ACC112 (cell line): ENCODE results near the gene DGKI.

Experiments used
- H2AFZ ChIP-seq: fragments of 200-600 bp; sonication (generic); one replicate; pipeline ENCODE4 v1.6.0; 2017; ENCODE audit warnings: antibody characterized with exemption, low read length; ENCODE audit not compliant: unreplicated experiment
- H3K27ac ChIP-seq: fragments of 200-600 bp; sonication (generic); 2 replicates; pipeline ENCODE4 v1.5.1; 2014; ENCODE audit warnings: low read depth, mild to moderate bottlenecking, antibody characterized with exemption, low read length, moderate library complexity
- H3K27me3 ChIP-seq: fragments of 200-600 bp; sonication (generic); 2 replicates; pipeline ENCODE4 v1.6.1; 2014; ENCODE audit warnings: mild to moderate bottlenecking, antibody characterized with exemption, low read length, moderate library complexity, mixed read lengths; ENCODE audit not compliant: insufficient read depth
- H3K36me3 ChIP-seq: fragments of 200-600 bp; sonication (generic); 2 replicates; pipeline ENCODE4 v1.6.1; 2016; ENCODE audit warnings: mild to moderate bottlenecking, antibody characterized with exemption, low read length, moderate library complexity, mixed read lengths; ENCODE audit not compliant: insufficient read depth
- H3K4me1 ChIP-seq: fragments of 200-600 bp; sonication (generic); one replicate; pipeline ENCODE4 v1.6.1; 2016; ENCODE audit warnings: low read length, mixed read lengths; ENCODE audit not compliant: insufficient read depth, unreplicated experiment, control insufficient read depth
- H3K4me3 ChIP-seq: fragments of 200-600 bp; sonication (generic); 2 replicates; pipeline ENCODE4 v1.5.1; 2014; ENCODE audit warnings: mild to moderate bottlenecking, low read depth, low read length
- H3K79me2 ChIP-seq: fragments of 200-600 bp; sonication (generic); one replicate; pipeline ENCODE4 v1.6.0; 2016; ENCODE audit warnings: low read length; ENCODE audit not compliant: control insufficient read depth, unreplicated experiment, insufficient read depth

Gene DGKI

GRCh38 chr7:137789215-137789882 is 57.4 kb downstream of the DGKI start:
- no peak overlapping the region for H2AFZ ChIP-seq
- H3K27ac ChIP-seq, result no peak overlapping the region
- H3K36me3 ChIP-seq, result peaks cover 3% of the 10 kb centered on the region; the same call in 1 of the 2 replicates
- no peaks in the 10 kb centered on the region for H3K79me2 ChIP-seq
- no peaks in the 10 kb centered on the region for H3K4me1 ChIP-seq
- H3K4me3 ChIP-seq, result no peak overlapping the region
- H3K27me3 ChIP-seq, result no peaks in the 10 kb centered on the region

- Histone ChIP-seq H2AFZ (no peak overlapping the region), H3K36me3 (peaks cover 3% of the 10 kb centered on the region; the same call in 1 of the 2 replicates), H3K27ac (no peak overlapping the region), H3K27me3 (no peaks in the 10 kb centered on the region), H3K79me2 (no peaks in the 10 kb centered on the region), H3K4me3 (no peak overlapping the region), H3K4me1 (no peaks in the 10 kb centered on the region)
Measured at GRCh38 chr7:137787301-137787976, 59.3 kb downstream of the DGKI start.

- no peaks in the 10 kb centered on the region for H3K36me3 ChIP-seq
- H3K4me1 ChIP-seq, result peaks cover 29% of the 10 kb centered on the region
- no peak overlapping the region for H3K27ac ChIP-seq
- peaks cover 11% of the 10 kb centered on the region for H3K79me2 ChIP-seq
- no peak overlapping the region for H3K4me3 ChIP-seq
- no peak overlapping the region for H2AFZ ChIP-seq
- H3K27me3 ChIP-seq, result no peaks in the 10 kb centered on the region
Measured at GRCh38 chr7:137778511-137778910, 68.3 kb downstream of the DGKI start.

GRCh38 chr7:137774793-137775201 is 72.0 kb downstream of the DGKI start:
- Histone ChIP-seq H3K36me3 (no peaks in the 10 kb centered on the region), H3K27me3 (no peaks in the 10 kb centered on the region), H2AFZ (peak overlapping the region; percentile 93), H3K4me3 (peak overlapping the region; percentile 78), H3K79me2 (peaks cover 29% of the 10 kb centered on the region), H3K4me1 (peaks cover 43% of the 10 kb centered on the region), H3K27ac (peak overlapping the region; percentile 100)

- Histone ChIP-seq H3K79me2 (peaks cover 43% of the 10 kb centered on the region), H3K27ac (peak overlapping the region; percentile 100), H3K4me1 (peaks cover 48% of the 10 kb centered on the region), H3K4me3 (peak overlapping the region; percentile 78), H3K27me3 (no peaks in the 10 kb centered on the region), H2AFZ (no peak overlapping the region), H3K36me3 (no peaks in the 10 kb centered on the region)
Measured at GRCh38 chr7:137772748-137773147, 74.0 kb downstream of the DGKI start.

GRCh38 chr7:137772316-137772715 is 74.5 kb downstream of the DGKI start:
- no peaks in the 10 kb centered on the region for H3K36me3 ChIP-seq
- peak overlapping the region; percentile 100 for H3K27ac ChIP-seq
- peaks cover 48% of the 10 kb centered on the region for H3K4me1 ChIP-seq

GRCh38 chr7:137771679-137772078 is 75.1 kb downstream of the DGKI start:
- H3K4me1 ChIP-seq, result peaks cover 48% of the 10 kb centered on the region
- H3K36me3 ChIP-seq, result peaks cover 5% of the 10 kb centered on the region; the same call in 1 of the 2 replicates
- H3K79me2 ChIP-seq, result peaks cover 50% of the 10 kb centered on the region
- H3K27ac ChIP-seq, result peak overlapping the region; percentile 100
- H2AFZ ChIP-seq, result peak overlapping the region; percentile 7
- no peaks in the 10 kb centered on the region for H3K27me3 ChIP-seq
- peak overlapping the region; percentile 78 for H3K4me3 ChIP-seq

More at GRCh38 chr7:137772316-137772715, 74.5 kb downstream of the DGKI start:
- peak overlapping the region; percentile 78 for H3K4me3 ChIP-seq
- peaks cover 44% of the 10 kb centered on the region for H3K79me2 ChIP-seq
- H2AFZ ChIP-seq, result peak overlapping the region; percentile 7
- H3K27me3 ChIP-seq, result no peaks in the 10 kb centered on the region

- H2AFZ ChIP-seq, result no peak overlapping the region
- peaks cover 51% of the 10 kb centered on the region for H3K79me2 ChIP-seq
- peak overlapping the region; percentile 100 for H3K27ac ChIP-seq
- H3K4me1 ChIP-seq, result peaks cover 48% of the 10 kb centered on the region
- H3K27me3 ChIP-seq, result no peaks in the 10 kb centered on the region
- peaks cover 5% of the 10 kb centered on the region; the same call in 1 of the 2 replicates for H3K36me3 ChIP-seq
- H3K4me3 ChIP-seq, result 0 out of 2 replicates have a peak overlapping the region, but pooled peaks have one; percentile 78
Measured at GRCh38 chr7:137771273-137771672, 75.5 kb downstream of the DGKI start.

GRCh38 chr7:137768366-137768765 is 78.4 kb downstream of the DGKI start:
- Histone ChIP-seq H3K27me3 (no peaks in the 10 kb centered on the region), H3K79me2 (peaks cover 42% of the 10 kb centered on the region), H2AFZ (peak overlapping the region; percentile 23), H3K4me1 (peaks cover 30% of the 10 kb centered on the region), H3K27ac (no peak overlapping the region), H3K4me3 (no peak overlapping the region), H3K36me3 (peaks cover 5% of the 10 kb centered on the region; the same call in 1 of the 2 replicates)

GRCh38 chr7:137762334-137762733 is 84.4 kb downstream of the DGKI start:
- Histone ChIP-seq H3K4me3 (no peak overlapping the region), H3K36me3 (peaks cover 15% of the 10 kb centered on the region; the same call in 1 of the 2 replicates), H3K4me1 (no peaks in the 10 kb centered on the region), H3K27ac (no peak overlapping the region), H3K79me2 (peaks cover 11% of the 10 kb centered on the region), H2AFZ (no peak overlapping the region), H3K27me3 (no peaks in the 10 kb centered on the region)
